Lower leg skin (tissue), 3 donors: ENCODE results near the gene ARMC2.

Experiments used
- CTCF ChIP-seq, 3 donors: fragments of 450-650 bp; IDR thresholded peaks; one replicate each; pipeline ENCODE4 v1.5.1; 2016; ENCODE audit warnings: antibody characterized with exemption in 3 of 3, mild to moderate bottlenecking in 3 of 3, moderate library complexity in 2 of 3
- POLR2A ChIP-seq, 2 donors: fragments of 450-650 bp; IDR thresholded peaks; one replicate each; pipeline ENCODE4 v1.6.1; 2016 to 2017; ENCODE audit warnings: antibody characterized with exemption in 2 of 2, mild to moderate bottlenecking in 1 of 2, moderate library complexity in 1 of 2

GRCh38 chr6:108952776-108953486, 104.7 kb downstream of the ARMC2 start:
- TF ChIP-seq CTCF (IDR thresholded peaks at IDR 0.05), result no peak
- TF ChIP-seq POLR2A (IDR thresholded peaks at IDR 0.05), result no peak
